ENCODE measurements around the gene RNF130.

The RNF130 gene

GRCh38 chr5:180085837-180086236 is 14.3 kb upstream of the RNF130 start:
- no peak for DNase-seq (ENCODE audit: low spot score)

GRCh38 chr5:180084638-180085561 is 13.3 kb upstream of the RNF130 start:
- DNase-seq (ENCODE audit: low spot score): no peak

GRCh38 chr5:180083529-180084060 is 12.0 kb upstream of the RNF130 start:
- DNase-seq (ENCODE audit: low spot score): no peak

- DNase-seq (ENCODE audit: low spot score): no peak
These were observed 11.3 kb upstream of the RNF130 start for GRCh38 chr5:180082633-180083420.

- no peak for DNase-seq (ENCODE audit: low spot score)
These were observed 9.9 kb upstream of the RNF130 start for GRCh38 chr5:180081481-180081880.

GRCh38 chr5:180080486-180081280 is 9.1 kb upstream of the RNF130 start:
- no peak for DNase-seq (ENCODE audit: low spot score)

GRCh38 chr5:180079702-180080466 is 8.3 kb upstream of the RNF130 start:
- DNase-seq (ENCODE audit: low spot score): no peak

GRCh38 chr5:180078348-180078747 is 6.8 kb upstream of the RNF130 start:
- no peak for DNase-seq (ENCODE audit: low spot score)

- DNase-seq (ENCODE audit: low spot score): no peak
These were observed 6.2 kb upstream of the RNF130 start for GRCh38 chr5:180077594-180078284.

- DNase-seq (ENCODE audit: low spot score): no peak
These were observed 4.1 kb upstream of the RNF130 start for GRCh38 chr5:180075703-180076102.

- no peak for DNase-seq (ENCODE audit: low spot score)
These were observed 2.9 kb upstream of the RNF130 start for GRCh38 chr5:180074462-180074861.

GRCh38 chr5:180072556-180072955 is 997 bp upstream of the RNF130 start:
- DNase-seq (ENCODE audit: low spot score): no peak

- no peak for DNase-seq (ENCODE audit: low spot score)
These were observed 643 bp upstream of the RNF130 start for GRCh38 chr5:180072256-180072548.

- DNase-seq (ENCODE audit: low spot score): peak; percentile 67
These were observed 616 bp downstream of the RNF130 start for GRCh38 chr5:180070756-180071530.

GRCh38 chr5:180069589-180070247 is 1.8 kb downstream of the RNF130 start:
- no peak for DNase-seq (ENCODE audit: low spot score)

GRCh38 chr5:180068519-180069090 is 3.0 kb downstream of the RNF130 start:
- DNase-seq (ENCODE audit: low spot score): no peak

GRCh38 chr5:180067986-180068385 is 3.6 kb downstream of the RNF130 start:
- DNase-seq (ENCODE audit: low spot score): no peak

- no peak for DNase-seq (ENCODE audit: low spot score)
These were observed 11.4 kb downstream of the RNF130 start for GRCh38 chr5:180060192-180060591.

GRCh38 chr5:180059326-180059725 is 12.2 kb downstream of the RNF130 start:
- no peak for DNase-seq (ENCODE audit: low spot score)
